Prostate gland (tissue), 2 donors: ENCODE results near the gene SGCA. TPM values are rescaled to one million over a fixed set of nuclear protein-coding genes. Genes with fewer than 3 reads are reported as not detected.

Experiments
- DNase-seq: peaks from one replicate; pipeline ENCODE4 v3.0.0-alpha.2; 2019; ENCODE audit warnings: low spot score
- H3K27ac ChIP-seq, 2 donors: fragments of 200-600 bp; sonication (generic); 2 replicates each; pipeline ENCODE4 v1.5.1; 2017 to 2019
- H3K27me3 ChIP-seq: fragments of 200-600 bp; sonication (generic); replicated peaks from 2 replicates; pipeline ENCODE4 v1.5.1; 2019; ENCODE audit not compliant: insufficient read depth
- H3K36me3 ChIP-seq, 2 donors: fragments of 200-600 bp; sonication (generic); 1 replicate in 1 of 2; 2 replicates in 1 of 2; pipeline versions ENCODE4 v1.5.1 to v1.8.1; 2017 to 2019
- H3K4me1 ChIP-seq: fragments of 200-600 bp; sonication (generic); replicated peaks from 2 replicates; pipeline ENCODE4 v1.5.1; 2019
- H3K4me3 ChIP-seq, 2 donors: fragments of 200-600 bp; sonication (generic); 2 replicates each; pipeline ENCODE4 v1.5.1; 2017 to 2019
- H3K9me3 ChIP-seq: fragments of 200-600 bp; sonication (generic); 2 replicates; pipeline ENCODE4 v1.5.1; 2017
- CTCF ChIP-seq, 4 experiments: fragments of 200-600 bp in 2 of 4; fragments of 450-650 bp in 2 of 4; sonication (generic) in 2 of 4; IDR thresholded peaks; 1 replicate in 3 of 4; 2 replicates in 1 of 4; pipeline ENCODE4 v1.5.1; 2016 to 2019; ENCODE audit warnings: antibody characterized with exemption in 4 of 4, mild to moderate bottlenecking in 2 of 4, moderate library complexity in 2 of 4
- POLR2A ChIP-seq: fragments of 450-650 bp; IDR thresholded peaks from one replicate; pipeline ENCODE4 v1.6.1; 2016; ENCODE audit warnings: antibody characterized with exemption, mild to moderate bottlenecking
- POLR2AphosphoS5 ChIP-seq: sonication (generic); formaldehyde crosslinking; IDR thresholded peaks from one replicate; pipeline ENCODE4 v1.6.1; 2017; ENCODE audit warnings: antibody characterized with exemption
- WGBS: methylation state at CpG from one replicate; pipeline ENCODE4 v1.1.5; 2018; 5-methylcytosine and 5-hydroxymethylcytosine counted together
- intact Hi-C: fragments of 100-400 bp; cut with DNase I; formaldehyde crosslinking; loops from one replicate; pipeline ENCODE4 v1.14.2; 2022
- total RNA-seq, 2 donors: library from RNA; depleted of rRNA; stranded (reverse); fragments of >200 nt; gene quantifications; one replicate each; pipeline ENCODE4 v1.1.0, GENCODE V29; 2016

SGCA gene
- total RNA-seq, 2 donors from 2014 or later = 13.9 to 19.4 TPM

DNA sequence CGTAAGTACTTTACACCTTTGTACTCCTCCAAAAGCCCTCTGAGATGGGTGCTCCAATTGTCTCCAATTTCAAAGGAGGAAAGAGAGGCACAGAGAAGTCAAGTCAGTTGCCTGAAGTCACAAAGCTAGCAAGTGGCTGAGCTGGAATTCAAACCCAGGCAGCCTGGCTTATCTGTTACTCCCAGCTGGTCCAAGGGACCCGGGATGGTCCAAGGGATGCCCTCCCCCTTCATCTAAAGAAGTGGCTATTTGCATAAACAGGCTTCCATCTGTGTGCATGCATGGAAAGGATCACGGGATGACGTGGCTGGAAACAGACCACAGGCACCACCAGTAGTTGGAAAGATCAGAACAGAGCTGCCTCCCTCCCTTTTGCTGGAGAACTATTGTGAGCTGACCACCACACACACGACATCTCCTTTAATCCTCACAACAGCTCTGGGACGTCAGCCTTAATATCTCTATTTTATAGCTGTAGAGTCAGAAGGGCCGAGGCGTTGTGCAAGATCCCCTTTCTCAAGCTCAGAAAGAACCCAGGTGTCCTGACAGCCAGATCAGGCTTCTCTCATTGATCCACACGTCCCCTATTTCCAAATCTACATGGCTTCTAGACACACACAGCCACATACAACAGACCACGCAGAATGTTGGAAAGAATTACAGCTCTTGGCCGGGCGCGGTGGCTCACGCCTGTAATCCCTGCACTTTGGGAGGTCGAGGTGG lies 46.5 kb downstream of the SGCA start:
- Histone ChIP-seq H3K27ac (peak overlapping the region; percentile 2 to 69), H3K27me3 (no peaks in the 10 kb centered on the region), H3K9me3 (no peaks in the 10 kb centered on the region), H3K4me1 (no peaks in the 10 kb centered on the region), H3K36me3 (no peaks in the 10 kb centered on the region), H3K4me3 (no peak overlapping the region)
- DNase-seq = no peak
- 63% methylated on average over 15 of the region's 15 CpGs for WGBS
- intact Hi-C loops = no loop called here
- TF ChIP-seq POLR2A (no peak), CTCF (IDR thresholded peaks at IDR 0.05) (no peak), POLR2AphosphoS5 (no peak)

DNA sequence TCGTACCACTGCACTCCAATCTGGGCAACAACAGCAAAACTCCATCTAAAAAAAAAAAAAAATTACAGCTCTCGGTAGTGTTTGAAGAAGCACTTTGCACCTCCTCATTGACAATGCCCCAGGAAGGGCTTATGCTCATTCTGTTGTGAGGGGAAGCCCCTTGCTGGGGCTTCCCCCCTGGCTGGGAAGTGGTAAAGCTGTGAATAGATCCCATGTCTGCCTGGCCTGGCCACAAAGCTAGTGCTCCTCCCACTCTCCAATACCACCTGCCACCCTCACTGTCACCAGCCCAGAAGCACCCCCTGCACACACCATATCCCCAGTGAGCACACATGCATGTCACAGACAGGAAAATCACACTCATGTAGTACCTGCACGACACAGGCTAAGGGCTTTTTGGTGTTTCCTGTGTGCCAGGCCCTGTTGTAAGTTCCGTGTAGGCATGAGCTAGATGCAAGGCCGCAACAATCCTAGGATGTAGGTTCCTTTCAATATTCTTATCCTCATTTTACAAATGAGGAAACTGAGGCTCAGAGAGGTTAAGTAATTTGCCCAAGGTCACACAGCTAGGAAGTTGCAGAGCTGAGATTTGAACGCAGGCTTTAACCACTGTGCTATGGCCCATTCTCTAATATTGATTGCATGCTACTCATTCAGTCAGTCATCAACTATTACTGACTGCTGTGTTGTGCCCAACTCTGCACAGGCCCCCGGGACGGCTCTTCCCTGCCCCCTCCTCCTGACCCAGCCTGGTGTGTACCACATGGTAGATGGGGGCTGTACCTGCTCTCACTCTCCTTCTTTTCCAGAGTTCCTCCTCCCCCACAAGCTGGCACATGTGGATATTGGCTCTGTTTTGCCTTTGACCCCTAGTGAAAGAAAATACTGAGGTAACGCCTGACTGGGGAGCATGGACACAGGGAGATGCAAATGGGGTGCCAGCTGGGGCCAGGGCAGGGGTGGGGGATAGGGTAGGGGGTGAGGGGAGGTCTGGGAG lies 47.5 kb downstream of the SGCA start:
- 72% methylated on average over 9 of the region's 9 CpGs for WGBS
- DNase-seq = no peak

GRCh38 chr17:50214976-50215760 lies 49.4 kb downstream of the SGCA start:
- Histone ChIP-seq H3K4me3 (no peak overlapping the region), H3K27me3 (no peaks in the 10 kb centered on the region), H3K4me1 (no peaks in the 10 kb centered on the region), H3K9me3 (no peaks in the 10 kb centered on the region), H3K27ac (peak overlapping the region; percentile 14 to 30), H3K36me3 (no peaks in the 10 kb centered on the region)
- no peak for DNase-seq
- intact Hi-C loops = no loop called here
- TF ChIP-seq POLR2AphosphoS5 (no peak), CTCF (IDR thresholded peaks at IDR 0.05) (no peak), POLR2A (no peak)
- WGBS = 66% methylated on average over 8 of the region's 8 CpGs

More for the DNA sequence above, 47.5 kb downstream of the SGCA start:
- H3K27ac ChIP-seq = no peak overlapping the region
- no peaks in the 10 kb centered on the region for H3K36me3 ChIP-seq
- H3K4me1 ChIP-seq = no peaks in the 10 kb centered on the region
- no peak for TF ChIP-seq POLR2A
- no peak for TF ChIP-seq CTCF (IDR thresholded peaks at IDR 0.05)
- no peak for TF ChIP-seq POLR2AphosphoS5
- H3K27me3 ChIP-seq = no peaks in the 10 kb centered on the region
- H3K9me3 ChIP-seq = no peaks in the 10 kb centered on the region
- intact Hi-C loops = no loop called here
- H3K4me3 ChIP-seq = no peak overlapping the region

- Histone ChIP-seq H3K4me1 (no peaks in the 10 kb centered on the region), H3K4me3 (no peak overlapping the region), H3K27me3 (no peaks in the 10 kb centered on the region), H3K36me3 (no peaks in the 10 kb centered on the region), H3K27ac (no peak overlapping the region), H3K9me3 (no peaks in the 10 kb centered on the region)
- WGBS = 27% methylated on average over 3 of the region's 3 CpGs
- TF ChIP-seq POLR2AphosphoS5 (no peak), POLR2A (no peak), CTCF (IDR thresholded peaks at IDR 0.05) (no peak)
- intact Hi-C loops = no loop called here
- no peak for DNase-seq
Measured at GRCh38 chr17:50217591-50217990, 51.8 kb downstream of the SGCA start.
